ENCODE data around the gene TBX3.
A peak's percentile ranks its signal among the peaks of the same experiment; 100 is the strongest.

Gene TBX3

GRCh38 chr12:114682106-114682784 lies 1.7 kb downstream of the TBX3 start:
- DNase-seq, result no peak

GRCh38 chr12:114681116-114681871 lies 2.7 kb downstream of the TBX3 start:
- DNase-seq, result no peak

DNA sequence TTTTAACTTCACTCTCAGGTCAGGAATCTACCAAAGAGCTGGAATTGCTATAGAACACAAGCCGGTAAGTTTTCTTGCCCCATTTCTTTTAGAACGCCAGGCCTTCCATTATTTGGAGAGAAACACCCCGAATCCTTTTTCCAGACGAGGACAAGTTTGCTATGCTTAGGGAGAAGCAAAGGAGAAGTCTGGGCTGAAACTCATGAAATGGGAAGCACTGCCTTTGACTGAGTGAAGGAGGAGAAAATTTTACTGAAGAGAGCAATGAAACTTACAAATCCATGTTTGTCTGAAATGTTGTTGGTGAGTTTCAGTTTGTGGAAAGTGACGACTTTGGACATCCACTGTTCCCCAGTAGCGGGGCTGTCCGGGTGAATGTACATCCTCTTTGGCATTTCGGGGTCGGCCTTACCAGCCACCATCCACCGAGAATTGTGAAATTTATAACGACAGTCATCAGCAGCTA lies 3.3 kb downstream of the TBX3 start:
- DNase-seq, result no peak

DNA sequence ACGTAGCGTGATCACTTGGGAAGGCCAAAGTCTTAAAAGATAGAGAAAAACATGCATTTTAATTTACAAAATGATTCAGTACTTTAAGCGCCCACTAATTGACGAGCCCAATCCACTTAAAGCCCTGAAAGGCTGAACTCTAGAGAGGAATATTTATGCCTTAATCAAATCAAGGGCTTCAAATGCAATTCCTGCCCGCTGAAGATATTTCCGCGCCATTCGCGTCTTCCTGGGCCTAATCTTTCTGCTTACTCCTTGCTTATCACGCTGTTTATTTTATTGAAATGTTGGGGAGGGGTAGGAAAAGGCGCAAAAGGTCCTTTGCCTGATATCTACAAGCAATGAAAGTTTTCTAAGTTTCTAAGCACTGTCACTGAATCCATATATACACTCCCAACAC lies 4.0 kb downstream of the TBX3 start:
- DNase-seq, result no peak

DNA sequence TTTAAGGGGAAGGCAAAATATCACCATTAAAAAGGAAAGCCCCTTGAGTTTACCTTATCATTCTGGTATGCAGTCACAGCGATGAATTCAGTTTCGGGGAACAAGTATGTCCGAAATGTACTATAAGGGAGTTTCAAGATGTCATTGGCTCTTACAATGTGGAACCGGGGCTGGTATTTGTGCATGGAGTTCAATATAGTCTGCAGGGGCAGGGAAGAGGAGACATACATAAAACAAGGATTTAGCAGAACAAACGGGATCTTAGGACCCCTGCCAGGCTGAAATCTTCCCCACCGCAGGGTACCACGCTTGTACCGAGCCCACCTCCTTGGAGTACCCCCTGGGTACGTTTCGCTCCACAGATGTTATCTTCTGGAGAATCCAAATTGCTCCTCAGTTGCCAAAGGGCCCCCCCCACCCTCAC lies 4.5 kb downstream of the TBX3 start:
- no peak for DNase-seq

GRCh38 chr12:114678718-114679117 lies 5.3 kb downstream of the TBX3 start:
- no peak for DNase-seq

DNA sequence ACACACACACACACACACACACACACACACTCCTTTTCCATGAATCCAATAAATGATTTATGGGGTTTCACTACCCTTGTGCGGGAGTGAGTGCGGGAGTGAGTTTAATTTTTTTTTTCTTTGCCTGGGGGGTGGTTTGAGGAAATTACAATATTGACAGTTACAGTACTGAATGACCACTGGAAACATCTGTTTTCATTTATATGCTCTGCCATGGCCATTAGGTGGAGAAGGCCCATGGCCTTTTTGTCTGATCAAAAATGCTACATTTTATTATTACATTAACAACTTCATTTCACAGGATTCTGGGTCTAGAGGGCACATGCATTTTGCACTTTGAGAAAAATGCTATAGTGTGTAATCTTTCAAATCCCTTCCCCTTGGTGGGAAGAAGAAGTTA lies 5.9 kb downstream of the TBX3 start:
- DNase-seq, result no peak

- DNase-seq, result no peak
These were observed 7.7 kb downstream of the TBX3 start for GRCh38 chr12:114676142-114676741.

DNA sequence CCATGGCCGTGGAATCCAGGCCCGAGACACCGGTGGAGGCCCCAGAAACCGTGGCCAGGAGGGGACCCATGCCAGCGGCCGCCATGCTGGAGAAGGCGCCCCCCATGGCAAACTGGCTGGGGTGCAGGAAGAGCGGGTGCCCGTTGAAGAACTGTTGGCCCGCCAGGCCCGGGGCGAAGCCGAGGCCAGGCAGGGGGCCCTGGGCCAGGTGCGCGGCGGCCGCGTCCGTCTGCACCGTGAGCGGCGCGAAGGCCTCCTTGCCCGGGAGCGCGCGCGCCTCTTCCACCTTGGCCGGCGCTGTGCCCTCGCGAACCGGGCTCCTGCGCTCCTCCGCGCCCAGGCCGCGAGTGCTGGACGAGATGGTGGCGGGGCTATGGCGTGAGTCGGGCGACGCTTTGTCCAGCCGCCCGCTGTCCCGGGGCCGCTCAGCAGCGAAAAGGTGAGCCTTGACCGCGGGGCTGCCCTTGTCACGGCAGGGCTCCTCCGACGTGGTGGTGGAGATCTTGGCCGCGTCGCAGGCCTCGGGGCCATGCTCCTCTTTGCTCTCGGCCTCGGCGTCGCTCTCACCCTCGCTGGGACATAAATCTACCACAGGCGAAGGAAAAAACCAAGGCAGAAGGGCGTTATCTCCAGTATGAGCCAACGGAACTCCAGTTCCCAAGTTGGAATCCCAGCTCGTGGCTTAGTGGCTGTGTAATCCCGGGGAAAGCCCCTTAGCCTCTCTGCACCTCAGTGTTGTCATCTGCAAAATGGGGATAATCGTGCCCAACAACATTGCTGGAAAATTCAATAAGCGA lies 9.5 kb downstream of the TBX3 start:
- no peak for DNase-seq

- DNase-seq, result no peak
These were observed 10.1 kb downstream of the TBX3 start for GRCh38 chr12:114673901-114674250.

DNA sequence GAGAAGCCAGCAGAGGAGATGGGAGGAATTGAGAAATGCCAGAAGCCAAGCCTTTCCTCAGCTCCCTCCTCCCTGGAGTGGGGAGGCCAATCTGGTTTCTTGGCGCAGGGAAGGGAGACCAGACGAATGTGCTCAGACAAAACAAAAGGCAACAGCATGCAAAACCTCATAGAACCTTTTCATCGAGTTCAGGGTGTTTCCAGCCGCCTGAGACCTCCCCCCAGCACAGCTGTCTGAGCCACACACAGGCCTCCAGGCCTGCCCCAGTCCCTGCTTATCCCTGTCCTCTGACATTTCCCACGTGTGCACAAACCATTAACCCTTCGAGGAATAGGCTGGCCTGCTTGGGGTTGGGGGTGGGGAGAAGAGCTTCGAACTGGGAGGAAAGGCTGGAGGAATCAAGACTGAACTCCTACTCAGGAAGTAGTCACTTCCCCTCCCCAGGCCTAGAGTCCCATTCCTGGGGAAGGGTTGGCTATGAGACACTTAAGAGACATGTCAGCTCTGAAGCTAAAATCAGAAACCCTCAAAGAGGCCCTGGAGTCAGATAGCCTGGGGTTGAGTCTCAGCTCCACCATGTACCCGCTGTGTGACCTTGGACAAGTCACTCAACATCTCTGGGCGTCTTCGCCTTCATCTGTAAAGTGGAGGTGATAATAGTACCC lies 10.7 kb downstream of the TBX3 start:
- DNase-seq, result no peak

- no peak for DNase-seq
These were observed 11.2 kb downstream of the TBX3 start for GRCh38 chr12:114672817-114673168.

DNA sequence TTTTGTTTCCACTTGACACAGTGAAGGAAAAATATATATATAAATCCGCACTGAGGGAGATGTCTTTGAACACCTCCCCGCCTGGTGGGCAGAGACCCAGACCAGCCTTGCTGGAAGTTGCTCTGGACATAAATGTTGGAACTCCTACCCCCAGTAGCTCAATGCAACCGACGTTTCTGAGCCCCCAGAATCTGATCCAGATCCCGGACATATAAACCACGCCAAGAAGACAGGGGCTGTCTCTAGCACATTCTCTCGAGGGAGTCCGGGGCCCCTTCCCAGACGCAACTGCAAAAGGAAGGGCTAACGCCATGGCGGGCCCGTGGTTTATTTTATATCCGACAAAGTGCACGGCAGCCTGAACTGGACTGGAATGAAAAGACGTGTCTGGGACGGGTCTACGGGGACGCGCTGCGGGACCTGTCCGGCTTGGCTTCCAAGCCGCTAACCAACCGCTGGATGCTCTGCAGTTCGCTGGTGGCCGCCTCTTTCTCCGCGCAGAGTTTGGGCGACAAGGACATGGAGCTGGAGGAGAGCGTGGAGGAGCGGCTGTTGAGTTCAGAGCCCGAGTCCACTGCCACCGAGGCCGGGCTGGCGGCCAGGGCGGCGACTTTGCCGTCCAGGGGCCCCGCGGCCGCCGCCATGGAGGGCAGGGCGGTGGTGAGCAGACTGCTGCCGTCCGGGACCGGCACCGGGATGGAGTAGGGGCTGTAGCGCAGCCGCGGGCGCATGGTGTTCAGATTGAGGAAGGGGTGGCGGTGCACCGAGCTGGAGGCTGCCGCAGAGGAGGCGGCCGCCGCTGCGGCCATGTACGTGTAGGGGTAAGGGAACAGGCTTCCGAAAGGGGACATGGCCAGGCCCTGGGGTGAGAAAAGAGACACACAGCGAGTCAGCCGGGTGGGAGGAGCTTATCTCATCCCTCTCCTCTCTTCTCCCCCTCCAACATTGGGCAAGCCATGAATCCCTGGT lies 12.2 kb downstream of the TBX3 start:
- DNase-seq, result no peak

- DNase-seq, result no peak
These were observed 12.9 kb downstream of the TBX3 start for GRCh38 chr12:114671066-114671442.

GRCh38 chr12:114670291-114670980 lies 13.5 kb downstream of the TBX3 start:
- no peak for DNase-seq

- no peak for DNase-seq
These were observed 14.3 kb downstream of the TBX3 start for GRCh38 chr12:114669401-114670290.

DNA sequence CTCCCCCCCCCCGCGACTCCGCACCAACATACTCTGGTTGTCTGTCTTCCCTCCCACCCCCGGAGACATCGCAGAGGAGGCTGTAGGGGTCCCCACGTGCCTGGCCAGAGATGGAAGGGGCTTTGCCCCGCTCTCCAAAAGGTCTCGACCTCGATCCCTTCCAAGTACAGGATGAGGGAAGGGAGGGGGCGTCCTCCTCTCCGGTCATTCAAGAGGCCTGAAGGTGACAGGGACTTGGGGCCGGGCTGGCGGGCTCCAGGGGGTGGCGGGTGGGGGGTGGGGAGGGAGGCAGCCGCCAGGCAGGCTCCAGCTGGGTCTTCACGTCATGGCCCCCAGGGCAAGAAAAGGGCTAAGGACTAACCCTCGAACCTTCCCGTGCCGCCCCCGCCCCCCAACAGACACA lies 15.1 kb downstream of the TBX3 start:
- DNase-seq, result no peak

GRCh38 chr12:114668151-114668885 lies 15.7 kb downstream of the TBX3 start:
- peak; percentile 73 to 76 for DNase-seq

- no peak for DNase-seq
These were observed 16.3 kb downstream of the TBX3 start for GRCh38 chr12:114667669-114668150.

Data from NCI-H1930 (cell line).